Subcutaneous abdominal adipose tissue (tissue), 5 donors: Measurements from ENCODE around the gene ZCWPW2.

Experiments used
- H3K27ac ChIP-seq: one replicate; pipeline ENCODE4 v1.7.0; 2013; ENCODE audit warnings: low read depth, mild to moderate bottlenecking, inconsistent platforms, low read length, moderate library complexity
- H3K27me3 ChIP-seq, 5 donors: one replicate each; pipeline ENCODE4 v1.7.0; 2013; ENCODE audit warnings: low read length in 5 of 5, inconsistent platforms in 1 of 5; ENCODE audit not compliant: control insufficient read depth in 5 of 5, insufficient read depth in 4 of 5
- H3K36me3 ChIP-seq, 5 donors: one replicate each; pipeline ENCODE4 v1.7.0; 2013; ENCODE audit warnings: low read length in 5 of 5; ENCODE audit not compliant: control insufficient read depth in 5 of 5, insufficient read depth in 5 of 5
- H3K4me1 ChIP-seq, 5 donors: one replicate each; pipeline ENCODE4 v1.7.0; 2013; ENCODE audit warnings: low read length in 5 of 5, mild to moderate bottlenecking in 3 of 5, moderate library complexity in 1 of 5; ENCODE audit not compliant: control insufficient read depth in 5 of 5, insufficient read depth in 5 of 5
- H3K4me3 ChIP-seq, 5 donors: one replicate each; pipeline ENCODE4 v1.7.0; 2013; ENCODE audit warnings: low read length in 5 of 5, low read depth in 1 of 5
- H3K9ac ChIP-seq, 5 donors: one replicate each; pipeline ENCODE4 v1.7.0; 2013; ENCODE audit warnings: low read length in 5 of 5, mild to moderate bottlenecking in 4 of 5, moderate library complexity in 3 of 5
- H3K9me3 ChIP-seq, 5 donors: one replicate each; pipeline ENCODE4 v1.7.0; 2013; ENCODE audit warnings: low read length in 5 of 5; ENCODE audit not compliant: control insufficient read depth in 5 of 5
- donor health status: healthy.
- donor health status: healthy.
- donor health status: healthy.
- donor health status: healthy.
- donor health status: healthy.

Gene ZCWPW2

GRCh38 chr3:28349469-28350000 is 1.0 kb downstream of the ZCWPW2 start:
- H3K4me3 ChIP-seq = peak overlapping the region; percentile 65 to 95 (median 91)
- H3K27me3 ChIP-seq = no peaks in the 10 kb centered on the region
- H3K9me3 ChIP-seq = peaks cover 0 to 15% (median 6%) of the 10 kb centered on the region in 5 donors
- H3K4me1 ChIP-seq = peaks cover 0 to 42% (median 39%) of the 10 kb centered on the region in 5 donors
- H3K36me3 ChIP-seq = peaks cover 0 to 8% (median 4%) of the 10 kb centered on the region in 5 donors
- peak overlapping the region; percentile 89 to 98 (median 97) for H3K9ac ChIP-seq
- H3K27ac ChIP-seq = peak overlapping the region; percentile 99

- Histone ChIP-seq H3K36me3 (no peaks in the 10 kb centered on the region), H3K27me3 (no peaks in the 10 kb centered on the region), H3K27ac (no peak overlapping the region), H3K4me3 (peak overlapping the region in 2 of 5 donors; percentile 11 to 23), H3K9ac (peak overlapping the region in 1 of 5 donors; percentile 43), H3K9me3 (no peaks in the 10 kb centered on the region), H3K4me1 (peaks cover 0 to 5% (median 3%) of the 10 kb centered on the region in 5 donors)
Observed at GRCh38 chr3:28376424-28376823, 27.9 kb downstream of the ZCWPW2 start.

- H3K4me3 ChIP-seq = no peak overlapping the region
- H3K27ac ChIP-seq = no peak overlapping the region
- no peaks in the 10 kb centered on the region for H3K9me3 ChIP-seq
- no peaks in the 10 kb centered on the region for H3K4me1 ChIP-seq
- no peaks in the 10 kb centered on the region for H3K27me3 ChIP-seq
- H3K9ac ChIP-seq = no peak overlapping the region
- H3K36me3 ChIP-seq = no peaks in the 10 kb centered on the region
Observed at GRCh38 chr3:28386049-28386448, 37.5 kb downstream of the ZCWPW2 start.

GRCh38 chr3:28388978-28389377 is 40.5 kb downstream of the ZCWPW2 start:
- Histone ChIP-seq H3K27ac (no peak overlapping the region), H3K36me3 (no peaks in the 10 kb centered on the region), H3K4me1 (no peaks in the 10 kb centered on the region), H3K4me3 (no peak overlapping the region), H3K9ac (no peak overlapping the region), H3K9me3 (peaks cover 0 to 7% (median 6%) of the 10 kb centered on the region in 5 donors), H3K27me3 (no peaks in the 10 kb centered on the region)

- H3K4me3 ChIP-seq = no peak overlapping the region
- H3K27me3 ChIP-seq = no peaks in the 10 kb centered on the region
- H3K36me3 ChIP-seq = no peaks in the 10 kb centered on the region
- peaks cover 3 to 35% (median 8%) of the 10 kb centered on the region in 5 donors for H3K9me3 ChIP-seq
- no peak overlapping the region for H3K27ac ChIP-seq
- no peaks in the 10 kb centered on the region for H3K4me1 ChIP-seq
- no peak overlapping the region for H3K9ac ChIP-seq
Observed at GRCh38 chr3:28399206-28399605, 50.7 kb downstream of the ZCWPW2 start.

GRCh38 chr3:28406241-28406640 is 57.7 kb downstream of the ZCWPW2 start:
- Histone ChIP-seq H3K27ac (no peak overlapping the region), H3K4me3 (no peak overlapping the region), H3K9ac (no peak overlapping the region), H3K27me3 (no peaks in the 10 kb centered on the region), H3K9me3 (peaks cover 0 to 17% (median 4%) of the 10 kb centered on the region in 5 donors), H3K4me1 (no peaks in the 10 kb centered on the region), H3K36me3 (no peaks in the 10 kb centered on the region)

- Histone ChIP-seq H3K27me3 (no peaks in the 10 kb centered on the region), H3K36me3 (no peaks in the 10 kb centered on the region), H3K4me3 (no peak overlapping the region)
Observed at GRCh38 chr3:28449398-28449797, 100.9 kb downstream of the ZCWPW2 start.

GRCh38 chr3:28462866-28463265 is 114.3 kb downstream of the ZCWPW2 start:
- Histone ChIP-seq H3K36me3 (peaks cover 0 to 6% (median 0%) of the 10 kb centered on the region in 5 donors), H3K9me3 (no peaks in the 10 kb centered on the region), H3K27ac (no peak overlapping the region), H3K27me3 (no peaks in the 10 kb centered on the region), H3K4me3 (no peak overlapping the region), H3K4me1 (no peaks in the 10 kb centered on the region), H3K9ac (no peak overlapping the region)

More at GRCh38 chr3:28449398-28449797, 100.9 kb downstream of the ZCWPW2 start:
- Histone ChIP-seq H3K9ac (no peak overlapping the region), H3K27ac (no peak overlapping the region), H3K4me1 (no peaks in the 10 kb centered on the region), H3K9me3 (peaks cover 0 to 10% (median 3%) of the 10 kb centered on the region in 5 donors)

- Histone ChIP-seq H3K4me3 (no peak overlapping the region), H3K27ac (no peak overlapping the region), H3K9me3 (peaks cover 0 to 5% (median 0%) of the 10 kb centered on the region in 5 donors), H3K4me1 (no peaks in the 10 kb centered on the region), H3K36me3 (no peaks in the 10 kb centered on the region), H3K9ac (no peak overlapping the region), H3K27me3 (no peaks in the 10 kb centered on the region)
Observed at GRCh38 chr3:28467414-28467813, 118.9 kb downstream of the ZCWPW2 start.

GRCh38 chr3:28476194-28476593 is 127.7 kb downstream of the ZCWPW2 start:
- Histone ChIP-seq H3K4me1 (no peaks in the 10 kb centered on the region), H3K4me3 (no peak overlapping the region)

More at GRCh38 chr3:28476194-28476593, 127.7 kb downstream of the ZCWPW2 start:
- Histone ChIP-seq H3K27ac (no peak overlapping the region), H3K9me3 (peaks cover 0 to 5% (median 0%) of the 10 kb centered on the region in 5 donors), H3K27me3 (no peaks in the 10 kb centered on the region), H3K36me3 (no peaks in the 10 kb centered on the region), H3K9ac (no peak overlapping the region)
